GM12878 (cell line): Measurements from ENCODE around the gene SCNN1B. TPM values are rescaled to one million over a fixed set of nuclear protein-coding genes. Genes with fewer than 3 reads are reported as not detected.
A peak's percentile ranks its signal among the peaks of the same experiment; 100 is the strongest.

Experiments
- ATAC-seq: fragments of 200-7000 bp; cut with Tn5 transposase; 3 replicates; pipeline ENCODE4 v1.9.1; 2020; ENCODE audit warnings: mild to moderate bottlenecking, moderate library complexity
- BruUV-seq: library from RNA; stranded (reverse); fragments of 400-500 nt; replicated peaks from 2 replicates; lab custom pipeline; 2021; lab: Mats Ljungman, UMichigan
- CTCF ChIA-PET: fragments of 300-600 bp; sonication (Branson Sonifier 250); formaldehyde crosslinking; extraction: SDS; loops from one replicate; lab custom pipeline; 2021; ENCODE audit warnings: inconsistent platforms; lab: Yijun Ruan, JAX
- POLR2A ChIA-PET: fragments of 350-600 bp; formaldehyde crosslinking; extraction: SDS; loops from one replicate; lab custom pipeline; 2021; ENCODE audit warnings: inconsistent platforms; lab: Charles Lee
- RAD21 ChIA-PET: fragments of 300-600 bp; sonication (Branson Sonifier 250); formaldehyde crosslinking; loops from one replicate; lab custom pipeline; 2023; ENCODE audit warnings: antibody characterized with exemption; ENCODE audit not compliant: unreplicated experiment; lab: Charles Lee
- SMC1A ChIA-PET: fragments of 300-600 bp; sonication (Branson Sonifier 250); formaldehyde crosslinking; loops from one replicate; lab custom pipeline; 2023; ENCODE audit not compliant: unreplicated experiment, uncharacterized antibody; lab: Charles Lee
- DNase-seq: peaks from one replicate; pipeline ENCODE4 v3.0.0-alpha.2; 2011; ENCODE audit warnings: low read depth, low spot score
- FAIRE-seq: peaks from 3 replicates; lab custom pipeline; 2011; peaks lifted over from hg19 to GRCh38; lab: Jason Lieb, UNC
- H2AFZ ChIP-seq: 2 replicates; pipeline ENCODE4 v1.6.0; 2011; ENCODE audit warnings: low read depth, low read length, control low read depth; ENCODE audit not compliant: control insufficient read depth
- H3K27ac ChIP-seq: 2 replicates; pipeline ENCODE4 v1.5.1; 2011; ENCODE audit warnings: control low read depth; ENCODE audit not compliant: control insufficient read depth, insufficient read depth
- H3K27me3 ChIP-seq, 2 experiments: replicated peaks in 1 of 2; 2 replicates each; pipeline versions ENCODE4 v1.6.0 to v1.6.1; 2011; ENCODE audit warnings: low read length in 1 of 2; ENCODE audit not compliant: control insufficient read depth in 2 of 2, insufficient read depth in 2 of 2
- H3K36me3 ChIP-seq, 2 experiments: 2 replicates each; pipeline ENCODE4 v1.5.1; 2011; ENCODE audit warnings: low read length in 1 of 2; ENCODE audit not compliant: control insufficient read depth in 2 of 2, insufficient read depth in 2 of 2
- H3K4me1 ChIP-seq: 2 replicates; pipeline ENCODE4 v1.6.1; 2011; ENCODE audit warnings: mild to moderate bottlenecking, low read length, moderate library complexity, mixed read lengths; ENCODE audit not compliant: control insufficient read depth, insufficient read depth
- H3K4me2 ChIP-seq: 2 replicates; pipeline ENCODE4 v1.6.0; 2011; ENCODE audit warnings: control low read depth; ENCODE audit not compliant: control insufficient read depth, insufficient read depth
- H3K4me3 ChIP-seq: fragments of 200-600 bp; sonication (generic); 2 replicates; pipeline ENCODE4 v1.5.1; 2016
- H3K79me2 ChIP-seq: 2 replicates; pipeline ENCODE4 v1.6.0; 2011; ENCODE audit warnings: low read length; ENCODE audit not compliant: control insufficient read depth, insufficient read depth
- H3K9ac ChIP-seq: 2 replicates; pipeline ENCODE4 v1.8.0; 2011; ENCODE audit warnings: low read length, control low read depth, mixed read lengths; ENCODE audit not compliant: control insufficient read depth, insufficient read depth
- H3K9me3 ChIP-seq: replicated peaks from 3 replicates; pipeline ENCODE4 v1.5.1; 2011; ENCODE audit warnings: mild to moderate bottlenecking, low read length; ENCODE audit not compliant: control insufficient read depth, insufficient read depth
- H4K20me1 ChIP-seq: 2 replicates; pipeline ENCODE4 v1.6.0; 2011; ENCODE audit not compliant: control insufficient read depth, insufficient read depth
- BRCA1 ChIP-seq: IDR thresholded peaks from 2 replicates; pipeline ENCODE4 v1.6.1; 2011; ENCODE audit warnings: low read depth, low read length, improper control_type of control experiment
- CBX5 ChIP-seq: sonication (generic); IDR thresholded peaks from 2 replicates; pipeline ENCODE4 v1.6.1; 2016; ENCODE audit warnings: low read depth, moderate library complexity, mild to moderate bottlenecking, inconsistent platforms
- GATAD2B ChIP-seq: fragments of 450-650 bp; conservative IDR thresholded peaks from 2 replicates; pipeline ENCODE4 v1.6.1; 2017; ENCODE audit warnings: low read depth, mild to moderate bottlenecking, moderate library complexity
- HDGF ChIP-seq: fragments of 450-650 bp; IDR thresholded peaks from 2 replicates; pipeline ENCODE4 v1.6.1; 2016; ENCODE audit warnings: antibody characterized with exemption
- MEF2A ChIP-seq: IDR thresholded peaks from 2 replicates; pipeline ENCODE4 v1.6.1; 2011; ENCODE audit warnings: low read depth, mild to moderate bottlenecking, low read length, moderate library complexity; ENCODE audit not compliant: insufficient read depth
- MXI1 ChIP-seq: fragments of 150-350 bp; IDR thresholded peaks from 2 replicates; pipeline ENCODE4 v1.6.1; 2011; ENCODE audit warnings: low read depth, mild to moderate bottlenecking, inconsistent platforms, low read length, improper control_type of control experiment
- SREBF1 ChIP-seq: IDR thresholded peaks from 2 replicates; pipeline ENCODE4 v1.6.1; 2012; ENCODE audit warnings: mild to moderate bottlenecking, low read length
- STAT3 ChIP-seq: IDR thresholded peaks from 2 replicates; pipeline ENCODE4 v1.6.1; 2011; ENCODE audit warnings: low read depth, low read length, improper control_type of control experiment
- SUPT20H ChIP-seq: IDR thresholded peaks from 2 replicates; pipeline ENCODE4 v1.6.1; 2011; ENCODE audit warnings: low read depth, mild to moderate bottlenecking, low read length, moderate library complexity, borderline replicate concordance; ENCODE audit not compliant: control insufficient read depth
- ZBTB40 ChIP-seq: fragments of 450-650 bp; IDR thresholded peaks from 2 replicates; pipeline ENCODE4 v1.6.1; 2016; ENCODE audit warnings: mild to moderate bottlenecking, moderate library complexity, borderline replicate concordance
- WGBS: methylation state at CpG from one replicate; pipeline ENCODE4 v1.1.6; 2016; ENCODE audit warnings: low lambda C conversion rate; ENCODE audit not compliant: insufficient replicate concordance, insufficient coverage; ENCODE audit errors: missing lambda C conversion rate; 5-methylcytosine and 5-hydroxymethylcytosine counted together
- in situ Hi-C: fragments of 300-500 bp; cut with MboI; formaldehyde crosslinking; loops from 9 replicates; pipeline ENCODE4 v1.14.3; 2018; ENCODE audit warnings: mixed read lengths
- intact Hi-C: fragments of 100-400 bp; cut with micrococcal nuclease; formaldehyde crosslinking; loops from one replicate; pipeline ENCODE4 v1.14.2; 2022; ENCODE audit not compliant: unreplicated experiment
- polyA plus RNA-seq, 11 experiments: library from polyadenylated mRNA; depleted of rRNA in 4 of 11; unstranded in 6 of 11; stranded (reverse) in 5 of 11; fragments of >200 nt; fragmentation: Nextera tagmentation in 4 of 11; fragmentation: Illumina TruSeq in 1 of 11; extraction: Ambion mirVana in 4 of 11; extraction: Trizol in 1 of 11; gene quantifications; 1 replicate in 1 of 11; 2 replicates in 10 of 11; pipeline versions ENCODE4 v1.2.1 to v1.2.3, GENCODE V29; 2011 to 2016; ENCODE audit warnings: inconsistent platforms in 2 of 11, missing spikeins in 2 of 11, low read depth in 1 of 11
- total RNA-seq, 4 experiments: library from RNA; depleted of rRNA in 3 of 4; stranded (reverse); fragments of >200 nt in 3 of 4; fragmentation: Illumina TruSeq in 1 of 4; extraction: Trizol in 1 of 4; gene quantifications; 2 replicates each; pipeline versions ENCODE4 v1.2.1 to v1.2.3, GENCODE V29; 2013 to 2021

The SCNN1B gene
- total and polyA plus RNA-seq, 10 of the 15 experiments (the other 5 are each of a cell fraction or from before 2014, with no cell fraction given), result 0.28 to 1.5 (median 0.64) TPM

- H3K27ac ChIP-seq, result no peak overlapping the region
- ChIA-PET SMC1A (no interaction called here), CTCF (no interaction called here), RAD21 (interaction anchor here (0.6 kb wide), 1 partner anchor 130 kb away, joined by 4 read pairs; no protein-coding TSS in a partner anchor), POLR2A (no interaction called here)
- H4K20me1 ChIP-seq, result no peaks in the 10 kb centered on the region
- no peak for TF ChIP-seq BRCA1
- peak; percentile 26; the same call in 1 of the 2 replicates for TF ChIP-seq HDGF
- FAIRE-seq (no peak), DNase-seq (no peak), ATAC-seq (no peak)
- H3K9me3 ChIP-seq, result no peaks in the 10 kb centered on the region; the same call in 2 of the 3 replicates
- H3K27me3 ChIP-seq, result no peaks in the 10 kb centered on the region
- BruUV-seq, result no TSS peak
- H3K9ac ChIP-seq, result no peak overlapping the region
- H3K79me2 ChIP-seq, result no peaks in the 10 kb centered on the region
- in situ Hi-C loops, result no loop called here
- no peak overlapping the region for H3K4me3 ChIP-seq
- 100% methylated on average over 2 of the region's 2 CpGs for WGBS
- no peak overlapping the region for H2AFZ ChIP-seq
- H3K36me3 ChIP-seq, result no peaks in the 10 kb centered on the region
- H3K4me1 ChIP-seq, result no peaks in the 10 kb centered on the region
- no peak overlapping the region for H3K4me2 ChIP-seq
- intact Hi-C loops, result no loop called here
These were observed 14.1 kb downstream of the SCNN1B start for GRCh38 chr16:23316232-23316631.

GRCh38 chr16:23316634-23317265 is 14.6 kb downstream of the SCNN1B start:
- H2AFZ ChIP-seq, result no peak overlapping the region
- TF ChIP-seq MXI1 (no peak), CBX5 (no peak), SUPT20H (no peak), MEF2A (no peak), GATAD2B (no peak), ZBTB40 (no peak), STAT3 (no peak), SREBF1 (no peak)
- H3K27me3 ChIP-seq, result no peaks in the 10 kb centered on the region
- intact Hi-C loops, result no loop called here
- H3K4me1 ChIP-seq, result no peaks in the 10 kb centered on the region
- CTCF ChIA-PET, result interaction anchor here (0.9 to 1.1 kb wide), 2 partner anchors 19 to 117 kb away, joined by 3 to 4 read pairs; no protein-coding TSS in a partner anchor
- H3K4me3 ChIP-seq, result no peak overlapping the region
- RAD21 ChIA-PET, result interaction anchor here (0.6 to 1.0 kb wide), 2 partner anchors 9 to 130 kb away, joined by 3 to 4 read pairs; no protein-coding TSS in a partner anchor
- 27% methylated on average over 2 of the region's 2 CpGs for WGBS
- DNase-seq, result no peak
- H3K9me3 ChIP-seq, result no peaks in the 10 kb centered on the region; the same call in 2 of the 3 replicates
- ATAC-seq, result no peak
- H3K36me3 ChIP-seq, result no peaks in the 10 kb centered on the region
- no TSS peak for BruUV-seq
- H4K20me1 ChIP-seq, result no peaks in the 10 kb centered on the region
- no peak overlapping the region for H3K27ac ChIP-seq
- SMC1A ChIA-PET, result interaction anchor here (1.3 to 1.4 kb wide), 2 partner anchors 19 to 21 kb away, joined by 3 read pairs; no protein-coding TSS in a partner anchor
- POLR2A ChIA-PET, result no interaction called here
- H3K4me2 ChIP-seq, result no peak overlapping the region
- in situ Hi-C loops, result no loop called here
- FAIRE-seq, result no peak
- H3K9ac ChIP-seq, result no peak overlapping the region
- no peaks in the 10 kb centered on the region for H3K79me2 ChIP-seq
